Inflammatory macrophage (primary cell): Measurements from ENCODE around the gene NOL9.
"Not testable (repeated sequence)": the region's sequence is repeated elsewhere in the genome, so short reads cannot be mapped to it uniquely, and the experiment has no call there.

Experiments used
- DNase-seq, 2 donors: peaks; one replicate each; pipeline ENCODE4 v3.0.0-alpha.2; 2020 to 2022

Gene NOL9

GRCh38 chr1:6570987-6571386, 16.7 kb upstream of the NOL9 start:
- DNase-seq: no peak

- no peak for DNase-seq
Measured at GRCh38 chr1:6570100-6570499, 15.8 kb upstream of the NOL9 start.

GRCh38 chr1:6569033-6569432, 14.7 kb upstream of the NOL9 start:
- no peak for DNase-seq

- DNase-seq: no peak
Measured at GRCh38 chr1:6560267-6560666, 6.0 kb upstream of the NOL9 start.

GRCh38 chr1:6559161-6559560, 4.8 kb upstream of the NOL9 start:
- not testable (repeated sequence) for DNase-seq

- DNase-seq: no peak
Measured at GRCh38 chr1:6557597-6557996, 3.3 kb upstream of the NOL9 start.

GRCh38 chr1:6554907-6555778, 830 bp upstream of the NOL9 start, which contains the start of gene TAS1R1:
Gene TAS1R1 (plus strand): TSS chr1:6555307. CDS start chr1:6555374, 67 bp downstream.
- no peak for DNase-seq

- no peak for DNase-seq
Measured at GRCh38 chr1:6547301-6547700, 7.0 kb downstream of the NOL9 start.

GRCh38 chr1:6546326-6546725, 8.0 kb downstream of the NOL9 start:
- DNase-seq: peak; percentile 22 to 43

GRCh38 chr1:6545276-6546112, 8.8 kb downstream of the NOL9 start:
- DNase-seq: no peak

- no peak for DNase-seq
Measured at GRCh38 chr1:6544831-6545230, 9.5 kb downstream of the NOL9 start.

- DNase-seq: no peak
Measured at GRCh38 chr1:6538956-6539355, 15.4 kb downstream of the NOL9 start.

GRCh38 chr1:6536291-6536690, 18.0 kb downstream of the NOL9 start:
- DNase-seq: no peak

- DNase-seq: no peak
Measured at GRCh38 chr1:6535214-6535613, 19.1 kb downstream of the NOL9 start.

- DNase-seq: no peak
Measured at GRCh38 chr1:6534248-6534822, 20.0 kb downstream of the NOL9 start.

- no peak for DNase-seq
Measured at GRCh38 chr1:6531996-6532395, 22.3 kb downstream of the NOL9 start.

- no peak for DNase-seq
Measured at GRCh38 chr1:6530504-6531160, 23.7 kb downstream of the NOL9 start.

- no peak for DNase-seq
Measured at GRCh38 chr1:6528492-6528891, 25.8 kb downstream of the NOL9 start.

- no peak for DNase-seq
Measured at GRCh38 chr1:6526316-6526715, 28.0 kb downstream of the NOL9 start.

GRCh38 chr1:6523566-6523965, 30.7 kb downstream of the NOL9 start:
- DNase-seq: peak; percentile 65 to 68

GRCh38 chr1:6521536-6521935, 32.8 kb downstream of the NOL9 start:
- DNase-seq: no peak

- DNase-seq: no peak
Measured at GRCh38 chr1:6519935-6520671, 34.2 kb downstream of the NOL9 start.
